T-helper 2 cell (primary cell): ENCODE results near the gene RNF32.
"Not testable (repeated sequence)": the region's sequence is repeated elsewhere in the genome, so short reads cannot be mapped to it uniquely, and the experiment has no call there.

Source experiments
- DNase-seq, 5 experiments: peaks; one replicate each; pipeline versions ENCODE4 v3.0.0 to v3.0.0-alpha.2; 2012 to 2022

The RNF32 gene

DNA sequence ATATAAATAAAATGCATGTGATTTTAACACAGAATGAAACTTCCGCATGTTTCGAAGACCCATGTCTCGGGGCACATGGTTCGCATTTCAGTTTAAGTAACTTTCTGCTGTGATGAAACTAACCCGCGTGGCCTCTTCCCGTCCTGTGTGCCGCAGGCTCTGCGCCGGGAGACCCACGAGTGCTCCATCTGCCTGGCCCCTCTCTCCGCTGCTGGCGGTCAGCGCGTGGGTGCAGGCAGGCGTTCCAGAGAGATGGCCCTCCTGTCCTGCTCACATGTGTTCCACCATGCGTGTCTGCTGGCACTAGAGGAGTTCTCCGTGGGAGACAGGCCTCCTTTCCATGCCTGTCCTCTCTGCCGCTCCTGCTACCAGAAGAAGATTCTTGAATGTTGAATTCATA, 35.7 kb downstream of the RNF32 start:
- no peak for DNase-seq

DNA sequence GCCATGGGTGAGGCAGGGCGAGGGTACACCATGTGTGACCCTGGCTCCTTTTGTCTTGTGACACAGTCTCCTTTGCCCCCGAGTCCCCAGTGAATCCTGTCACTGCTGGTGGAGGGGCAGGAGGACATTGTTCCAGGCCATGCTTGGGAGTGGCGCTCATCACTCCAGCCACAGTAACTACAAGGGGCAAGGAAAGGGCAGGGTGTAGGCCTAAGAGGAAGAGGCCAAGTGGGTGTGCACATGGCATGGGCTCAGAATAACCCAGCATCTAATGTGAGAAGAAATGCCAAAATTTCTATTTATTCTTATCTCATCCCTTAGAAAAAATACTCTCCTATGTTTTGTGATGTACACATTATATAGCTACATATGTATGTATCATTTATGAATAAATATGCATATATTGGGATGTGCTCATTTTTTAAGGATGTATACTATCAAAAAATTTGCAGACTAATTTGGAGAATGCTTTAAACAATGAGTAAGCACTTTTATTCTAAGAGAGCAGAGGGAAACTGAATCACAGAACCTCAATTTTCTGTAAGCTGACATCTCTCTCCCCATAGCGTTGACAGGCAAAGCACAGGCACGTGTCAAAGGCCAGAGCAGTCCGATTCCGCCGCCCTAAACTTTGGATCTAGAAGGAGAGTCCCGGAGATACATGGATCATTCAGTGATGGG, 36.9 kb downstream of the RNF32 start:
- no peak for DNase-seq

DNA sequence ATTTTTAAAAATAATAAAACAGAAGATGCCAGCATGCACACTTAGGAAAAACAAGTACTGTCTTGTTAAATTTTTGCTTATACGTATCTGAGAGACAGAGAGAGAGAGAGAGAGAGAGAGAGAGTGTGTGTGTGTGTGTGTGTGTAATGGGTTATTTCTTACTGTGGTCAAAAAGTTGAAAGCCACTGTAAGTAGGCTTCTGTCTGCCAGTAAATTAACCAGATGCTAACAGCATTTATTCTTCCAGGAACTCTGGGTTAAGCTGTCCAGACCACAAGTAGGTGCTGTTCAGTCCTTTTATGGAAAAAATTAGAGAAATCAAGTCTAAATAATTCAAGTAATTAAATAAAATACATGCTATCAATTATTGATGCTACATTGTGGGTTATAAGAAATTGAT, 39.7 kb downstream of the RNF32 start:
- DNase-seq = peak in 1 of 5 experiments; percentile 62

DNA sequence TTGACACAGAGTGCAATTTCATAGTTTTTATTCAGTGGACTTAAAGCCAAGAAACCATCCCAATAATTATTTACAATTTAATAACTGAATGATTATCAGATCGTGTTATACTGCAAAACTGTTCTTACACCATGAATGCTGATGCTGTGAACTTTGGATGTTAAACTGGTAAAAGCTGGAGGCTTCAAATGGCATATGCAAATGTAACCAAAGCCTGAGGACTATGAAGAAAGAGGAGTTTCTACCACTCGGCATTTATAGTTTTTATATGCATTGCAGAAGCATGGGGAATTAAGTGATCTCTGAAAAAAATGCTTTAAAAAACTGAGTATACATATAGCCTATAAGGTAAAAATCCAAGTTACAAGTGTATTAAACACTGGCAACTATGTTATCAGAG, 42.4 kb downstream of the RNF32 start:
- DNase-seq = no peak

DNA sequence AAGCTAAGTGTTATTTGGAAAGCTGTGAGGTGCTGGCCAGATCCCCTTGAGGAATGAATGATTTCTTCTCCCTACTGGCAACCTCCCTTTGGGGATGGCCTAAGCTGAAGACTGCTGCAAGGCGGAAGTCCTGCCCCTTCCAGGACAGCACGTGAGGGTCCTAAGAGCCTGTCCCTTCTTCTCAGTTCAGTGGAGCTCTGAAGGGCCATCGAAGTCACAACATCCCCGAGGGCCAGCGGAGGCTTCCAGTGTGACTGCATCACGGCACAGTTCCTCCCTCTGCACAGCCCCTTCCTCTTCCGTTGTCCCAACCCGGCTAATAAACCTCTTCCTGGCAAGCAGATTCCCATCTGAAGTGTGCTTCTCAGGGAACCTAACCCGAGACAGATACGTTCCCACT, 43.7 kb downstream of the RNF32 start:
- DNase-seq = no peak

DNA sequence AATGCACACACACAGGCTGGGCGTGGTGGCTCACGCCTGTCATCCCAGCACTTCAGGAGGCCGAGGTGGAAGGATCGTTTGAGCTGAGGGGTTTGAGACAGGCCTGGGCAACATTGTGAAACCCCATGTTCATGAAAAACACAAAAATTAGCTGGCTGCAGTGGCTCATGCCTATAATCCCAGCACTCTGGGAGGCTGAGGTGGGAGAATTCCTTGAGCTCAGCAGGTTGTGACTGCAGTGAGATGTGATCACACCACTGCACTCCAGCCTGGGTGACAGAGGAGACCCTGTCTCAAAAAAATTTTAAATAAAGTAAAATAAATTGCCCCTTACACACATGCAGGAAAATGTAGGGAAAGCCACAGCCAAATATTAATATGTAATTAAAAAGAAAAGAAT, 44.1 kb downstream of the RNF32 start:
- DNase-seq = no peak

DNA sequence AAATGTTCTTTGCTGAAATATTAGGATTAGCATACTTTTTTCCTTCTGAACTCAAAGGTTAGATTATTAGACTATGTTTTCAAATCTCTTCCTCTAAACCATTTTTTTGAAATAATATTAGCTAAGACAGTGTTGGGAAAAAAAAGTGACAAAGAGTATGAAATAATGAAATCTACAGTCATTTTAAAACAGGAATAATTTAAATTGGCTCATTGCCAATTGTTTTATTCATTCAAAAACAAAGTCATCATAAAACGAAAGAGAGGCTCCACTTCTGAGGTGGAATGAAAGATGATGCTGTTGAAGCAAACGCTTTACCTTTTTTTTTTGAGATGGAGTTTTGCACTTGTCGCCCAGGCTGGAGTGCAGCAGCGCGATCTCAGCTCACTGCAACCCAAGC, 51.2 kb downstream of the RNF32 start:
- DNase-seq = no peak

DNA sequence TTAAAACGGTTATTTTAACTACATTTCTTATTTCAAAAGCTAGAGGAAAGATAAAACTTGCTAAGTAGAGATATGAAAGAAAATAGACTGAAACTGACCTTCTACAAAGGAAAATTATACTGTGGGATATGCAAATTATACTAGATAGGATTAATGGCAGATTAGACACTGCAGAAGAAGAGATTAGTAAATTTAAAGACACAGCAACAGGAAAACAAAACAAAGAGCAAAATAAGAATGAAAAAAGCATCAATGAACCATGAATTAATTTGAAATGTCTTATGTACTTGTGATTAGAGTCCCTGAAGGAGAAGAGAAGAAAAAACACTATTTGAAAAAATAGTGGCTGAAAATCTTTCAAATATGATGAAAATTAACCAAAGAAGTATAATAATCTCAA, 52.3 kb downstream of the RNF32 start:
- DNase-seq = no peak

DNA sequence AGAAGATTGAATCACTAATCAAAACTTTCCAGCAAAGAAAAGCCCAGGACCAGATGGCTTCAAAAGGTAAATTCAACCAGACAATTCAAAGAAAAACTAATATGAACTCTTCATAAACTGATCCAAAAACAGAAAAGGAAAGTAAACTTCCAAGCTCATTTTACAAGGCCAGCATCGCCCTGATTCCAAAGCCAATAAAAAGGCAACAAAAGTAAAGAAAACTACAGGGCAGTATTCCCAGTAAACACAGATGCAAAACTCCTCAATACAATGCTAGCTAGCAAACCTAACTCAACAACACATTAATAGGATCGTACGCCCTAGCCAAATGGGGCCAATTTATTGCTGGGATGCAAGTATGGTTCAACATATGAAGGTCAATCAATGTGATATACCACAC, 53.1 kb downstream of the RNF32 start:
- DNase-seq = no peak

DNA sequence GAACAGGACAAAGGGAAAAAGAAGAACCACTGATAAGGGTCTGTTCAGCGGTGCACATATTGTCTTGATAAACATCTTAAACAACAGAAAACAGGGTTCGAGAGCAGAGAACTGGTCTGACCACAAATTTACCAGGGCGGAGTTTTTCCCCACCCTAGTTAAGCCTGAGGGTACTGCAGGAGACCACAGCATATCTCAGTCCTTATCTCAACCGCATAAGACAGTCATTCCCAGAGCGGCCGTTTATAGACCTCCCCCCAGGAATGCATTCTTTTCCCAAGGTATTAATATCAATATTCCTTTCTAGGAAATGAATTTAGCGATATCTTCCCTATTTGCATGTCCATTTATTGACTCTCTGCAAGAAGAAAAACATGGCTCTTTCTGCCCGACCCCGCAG, 56.7 kb downstream of the RNF32 start:
- not testable (repeated sequence) for DNase-seq

DNA sequence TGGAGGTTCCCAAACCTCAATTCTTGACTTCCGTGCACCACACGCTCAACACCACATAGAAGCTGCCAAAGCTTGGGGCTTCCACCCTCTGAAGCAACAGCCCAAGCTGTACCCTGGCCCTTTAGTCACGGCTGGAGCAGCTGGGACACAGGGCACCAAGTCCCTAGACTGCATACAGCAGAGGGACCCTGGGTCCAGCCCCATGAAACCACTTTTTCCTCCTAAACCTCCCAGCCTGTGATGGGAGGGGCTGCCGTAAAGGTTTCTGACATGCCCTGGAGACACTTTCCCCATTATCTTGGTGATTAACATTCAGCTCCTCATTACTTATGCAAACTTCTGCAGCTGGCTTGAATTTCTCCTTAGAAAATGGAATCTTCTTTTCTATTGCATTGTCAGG, 57.9 kb downstream of the RNF32 start:
- not testable (repeated sequence) for DNase-seq

DNA sequence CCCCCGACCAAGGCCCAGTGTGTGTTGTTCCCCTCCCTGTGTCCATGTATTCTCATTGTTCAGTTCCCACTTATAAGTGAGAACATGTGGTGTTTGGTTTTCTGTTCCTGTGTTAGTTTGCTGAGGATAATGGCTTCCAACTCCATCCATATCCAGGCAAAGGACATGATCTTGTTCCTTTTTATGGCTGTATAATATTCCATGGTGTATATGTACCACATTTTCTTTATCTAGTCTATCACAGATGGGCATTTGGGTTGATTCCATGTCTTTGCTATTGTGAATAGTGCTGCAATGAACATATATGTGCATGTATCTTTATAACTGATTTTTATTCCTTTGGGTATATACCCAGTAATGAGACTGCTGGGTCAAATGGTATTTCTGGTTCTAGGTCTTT, 61.2 kb downstream of the RNF32 start:
- not testable (repeated sequence) for DNase-seq

DNA sequence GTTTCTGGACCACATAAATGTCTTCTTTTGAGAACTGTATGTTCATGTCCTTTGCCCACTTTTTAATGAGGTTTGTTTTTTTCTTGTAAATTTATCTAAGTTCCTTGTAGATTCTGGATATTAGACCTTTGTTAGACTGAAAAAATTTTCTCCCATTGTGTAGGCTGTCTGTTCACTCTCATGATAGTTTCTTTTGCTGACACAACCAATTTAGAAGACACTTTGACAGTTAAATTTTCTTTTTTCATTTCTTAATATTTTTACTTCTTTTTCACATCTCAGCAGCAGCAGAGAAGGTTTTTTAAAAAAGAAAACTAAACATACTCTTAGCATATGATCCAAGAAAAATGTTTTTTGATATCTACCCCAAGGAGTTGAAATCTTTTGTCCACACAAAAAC, 61.8 kb downstream of the RNF32 start:
- no peak for DNase-seq

DNA sequence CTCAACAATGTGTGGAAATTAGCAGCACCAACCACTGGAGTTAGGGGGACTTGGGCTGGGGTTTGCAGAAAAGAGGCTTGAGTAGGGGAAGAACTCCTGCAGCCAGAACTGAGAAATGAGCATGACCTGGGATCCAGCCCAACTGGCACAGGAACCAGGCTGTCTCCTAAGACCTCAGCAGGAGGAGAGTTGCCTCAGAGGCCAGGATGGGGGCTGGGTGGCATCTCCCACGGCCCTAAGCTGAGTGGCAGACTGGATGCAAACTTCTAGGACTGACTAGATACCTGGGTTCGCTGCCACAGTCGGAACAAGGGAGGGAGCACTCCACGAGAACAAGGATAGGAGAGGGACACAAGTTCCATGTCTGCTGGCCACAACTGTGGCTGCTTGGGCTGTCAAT, 62.6 kb downstream of the RNF32 start:
- DNase-seq = no peak

DNA sequence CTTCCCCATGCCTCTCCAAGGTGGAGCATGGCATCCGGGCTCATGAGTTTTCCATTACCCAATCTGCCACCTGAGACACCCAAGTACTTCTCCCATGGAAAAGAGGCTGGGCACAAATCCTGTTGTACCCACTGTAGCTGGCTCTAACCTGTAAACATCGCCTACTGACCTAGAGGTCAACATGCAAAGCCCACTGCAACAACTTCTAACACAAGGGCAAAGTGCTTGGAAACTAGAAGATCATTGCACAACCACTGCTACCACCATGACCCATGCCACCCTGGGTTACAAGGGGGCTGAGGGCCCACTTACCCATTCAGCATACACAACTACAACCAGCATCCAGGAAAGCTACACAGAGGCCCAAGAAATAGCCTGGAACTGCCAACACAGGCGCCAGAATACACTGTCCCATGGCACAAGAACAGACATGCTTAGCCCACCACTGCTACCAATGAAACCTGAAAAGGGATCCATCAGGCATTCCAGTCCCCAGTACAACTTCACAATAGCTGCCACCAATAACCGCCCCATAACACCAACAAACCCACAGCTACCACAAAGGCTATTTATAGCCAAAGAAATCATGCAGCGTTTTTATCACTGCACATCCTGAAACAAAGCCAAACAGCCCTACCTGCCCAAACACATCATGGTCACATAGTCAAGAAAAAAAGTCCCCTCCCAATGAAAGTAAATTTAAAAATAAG, 63.4 kb downstream of the RNF32 start:
- DNase-seq = peak in 1 of 5 experiments; percentile 46

DNA sequence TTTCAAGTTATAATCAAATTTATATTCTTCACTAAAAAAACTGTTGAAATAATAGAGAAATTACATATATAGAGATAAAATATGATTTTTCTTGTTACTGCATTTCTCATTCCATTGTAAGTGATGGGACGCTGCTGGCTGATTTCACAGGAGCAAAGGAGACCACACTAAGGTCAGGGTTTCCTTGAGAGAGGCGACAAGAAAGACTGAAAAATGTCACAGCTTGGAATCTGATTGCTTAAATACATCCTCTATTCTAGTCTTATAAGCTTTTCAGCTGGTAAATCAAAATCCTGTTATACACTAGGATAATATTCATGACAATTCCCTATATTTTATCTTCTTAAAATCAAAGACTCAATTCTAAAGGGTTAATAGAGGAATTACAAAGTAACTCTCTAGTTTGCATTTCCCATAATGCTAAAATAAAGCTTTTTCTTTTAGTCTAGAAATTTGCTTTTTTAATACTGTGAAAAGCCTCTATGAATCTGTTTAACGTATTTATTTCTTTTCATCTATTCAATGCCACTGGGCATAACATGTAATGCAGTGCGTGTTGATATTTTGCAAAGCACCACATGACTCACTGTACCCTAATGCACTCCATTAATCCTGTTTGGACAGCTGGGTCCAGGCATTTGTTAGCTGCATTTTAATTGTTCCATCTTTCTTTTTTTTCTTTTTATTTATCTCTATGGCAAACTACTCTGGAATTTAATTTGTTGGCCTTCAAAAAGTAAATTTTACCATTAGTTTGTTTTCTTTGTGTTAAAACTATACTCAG, 81.7 kb downstream of the RNF32 start:
- DNase-seq = no peak

DNA sequence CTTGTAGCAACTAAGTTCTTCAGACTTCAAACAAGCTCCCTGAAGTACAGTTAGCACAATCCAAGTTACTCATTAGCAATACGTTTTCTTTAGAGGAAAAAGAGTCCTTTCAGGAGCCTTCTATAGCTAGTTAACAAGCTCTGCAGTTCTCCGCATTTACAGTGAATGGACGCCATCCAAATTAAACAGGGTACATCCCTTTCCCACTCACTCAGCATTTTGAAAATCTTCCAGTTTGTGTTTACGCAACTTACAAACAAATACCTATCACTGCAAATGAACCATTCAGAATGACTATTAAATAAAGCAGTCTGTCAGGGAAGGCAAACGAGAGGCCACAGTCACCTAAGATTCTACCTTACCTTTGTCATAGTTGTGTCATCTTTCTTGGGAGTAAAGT, 84.5 kb downstream of the RNF32 start:
- DNase-seq = no peak

DNA sequence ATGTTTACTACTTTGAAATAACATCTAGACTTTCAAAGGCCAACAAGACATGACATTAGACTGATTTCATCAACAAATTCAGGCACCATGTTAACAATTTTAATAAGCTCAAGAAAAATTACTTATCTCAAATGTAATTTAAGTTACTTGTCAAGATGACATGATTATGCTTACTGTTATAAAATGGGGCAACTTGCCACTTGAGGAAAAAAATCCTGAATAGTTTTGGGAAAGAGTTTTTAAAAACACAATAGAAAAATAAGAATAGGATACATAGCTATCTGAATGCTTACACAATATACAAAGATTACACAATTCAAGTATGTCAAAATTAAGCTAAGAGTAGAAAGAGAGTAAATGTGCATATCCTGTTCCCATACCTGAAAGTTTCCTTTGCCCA, 85.4 kb downstream of the RNF32 start:
- DNase-seq = no peak
